Inflammatory macrophage treated with lipopolysaccharide for 1 hour (primary cell): ENCODE measurements around the gene RAP1GAP2.

Experiments used
- DNase-seq, 2 donors: peaks; one replicate each; pipeline ENCODE4 v3.0.0-alpha.2; 2020 to 2022

Gene RAP1GAP2

DNA sequence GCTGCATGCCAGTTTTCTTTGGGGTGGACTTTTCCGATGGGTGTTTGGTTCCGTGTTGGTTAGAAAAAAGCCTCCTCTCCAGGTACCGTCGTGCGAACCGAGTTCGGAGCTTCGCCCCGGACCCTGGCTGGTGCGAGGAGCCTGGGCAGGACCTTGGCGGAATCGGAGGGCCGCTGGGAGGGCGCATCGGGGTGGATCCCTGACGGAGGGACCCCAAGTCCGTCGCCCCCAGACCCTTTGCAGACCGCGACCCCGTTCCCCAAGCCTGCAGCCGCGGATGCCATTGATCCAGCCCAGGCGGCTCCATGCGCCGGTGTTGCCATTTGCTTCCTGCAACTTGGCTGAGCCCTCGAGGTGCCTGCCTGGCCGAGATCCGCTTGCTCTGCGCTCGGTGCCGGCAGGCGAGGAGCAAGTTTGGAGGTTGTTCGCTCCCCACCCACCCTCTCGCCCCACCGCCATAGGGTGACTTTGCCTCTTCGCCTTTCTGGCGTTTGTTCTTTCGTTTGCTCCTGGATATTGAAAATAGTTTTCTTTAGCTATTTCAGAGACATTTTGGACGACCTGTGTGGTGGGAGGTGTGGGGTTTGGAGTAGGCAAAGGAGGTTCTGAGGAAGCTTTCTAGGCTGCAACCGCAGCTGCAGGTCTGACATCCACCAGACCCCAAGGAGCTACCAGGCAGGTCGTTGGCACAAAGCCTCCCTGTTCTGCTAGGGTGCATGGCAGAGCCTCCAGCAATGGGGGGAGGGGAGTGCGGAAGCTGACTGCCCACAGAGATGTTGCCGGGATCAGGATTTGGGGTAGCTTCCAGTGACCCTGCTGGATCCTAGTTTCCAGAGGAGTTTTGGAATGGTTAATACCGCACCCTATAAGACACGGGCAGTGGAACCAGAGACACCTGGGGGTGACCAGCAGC lies 58.2 kb downstream of the RAP1GAP2 start:
- DNase-seq, result peak in 1 of 2 donors; percentile 2

DNA sequence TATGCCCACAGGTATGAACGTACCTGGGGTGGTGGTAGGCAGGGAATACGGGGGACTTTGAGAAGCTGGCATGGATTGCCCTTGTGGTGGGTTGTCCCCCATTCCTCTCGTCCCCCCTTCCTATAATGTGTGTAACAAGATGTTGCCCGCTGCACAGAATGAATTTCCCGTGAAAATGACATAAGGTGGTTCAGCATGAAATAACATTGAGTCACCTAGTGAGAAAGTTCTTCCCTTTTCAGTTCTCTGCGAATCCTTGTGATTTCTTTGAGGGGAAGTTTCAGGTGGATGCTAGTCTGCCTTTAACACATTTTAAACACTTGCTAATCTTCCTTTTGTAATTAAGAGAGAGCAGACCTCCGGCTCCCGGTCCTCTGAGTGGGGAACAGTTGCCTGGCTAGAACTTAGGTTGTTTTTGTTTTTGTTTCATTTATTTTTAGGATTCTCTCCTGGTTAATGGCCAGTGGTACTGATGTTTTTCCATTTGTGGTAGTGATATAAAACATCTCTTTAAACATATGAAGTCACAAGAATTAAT lies 58.9 kb downstream of the RAP1GAP2 start:
- DNase-seq, result no peak

DNA sequence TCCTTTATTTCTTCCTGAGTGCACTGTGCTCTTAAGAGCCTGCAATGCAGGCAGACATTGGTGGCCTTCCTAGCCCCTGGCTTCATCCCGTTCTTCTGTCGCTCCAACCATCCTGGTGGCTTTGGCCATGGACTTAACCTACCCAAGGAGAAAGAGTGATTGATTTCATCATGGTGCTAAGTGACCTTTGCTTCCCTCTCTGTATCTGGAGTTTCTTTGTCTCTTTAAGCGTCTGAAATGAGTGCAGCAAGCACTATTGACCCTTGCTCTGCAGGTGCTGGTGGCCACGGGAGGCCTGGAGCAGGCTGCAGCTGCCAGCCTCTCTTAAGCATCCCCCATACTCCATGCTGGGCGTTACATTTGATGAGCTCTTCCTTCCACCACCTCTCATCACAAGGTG lies 60.5 kb downstream of the RAP1GAP2 start:
- DNase-seq, result no peak

DNA sequence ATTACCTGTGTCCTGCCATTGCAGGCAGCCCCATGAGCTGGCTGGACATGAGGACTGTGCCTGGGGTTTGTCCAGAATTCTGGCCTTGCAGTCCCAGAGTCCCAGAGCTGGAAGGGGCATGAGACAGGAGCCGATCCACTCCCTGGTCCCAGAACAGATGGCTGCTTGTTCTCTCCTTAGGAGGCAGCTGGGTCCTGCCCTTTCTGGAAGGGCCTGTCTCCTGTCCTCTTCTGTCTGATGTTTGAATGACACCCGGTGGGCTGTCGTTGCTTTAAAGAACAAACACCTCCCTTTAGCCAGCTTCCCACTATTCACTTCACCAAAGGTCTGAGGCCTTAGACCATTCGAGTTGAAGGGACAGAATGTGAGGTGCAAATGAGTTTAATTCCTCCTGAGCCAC lies 63.8 kb downstream of the RAP1GAP2 start:
- no peak for DNase-seq

- no peak for DNase-seq
These were observed 64.6 kb downstream of the RAP1GAP2 start for GRCh38 chr17:2860883-2861282.

DNA sequence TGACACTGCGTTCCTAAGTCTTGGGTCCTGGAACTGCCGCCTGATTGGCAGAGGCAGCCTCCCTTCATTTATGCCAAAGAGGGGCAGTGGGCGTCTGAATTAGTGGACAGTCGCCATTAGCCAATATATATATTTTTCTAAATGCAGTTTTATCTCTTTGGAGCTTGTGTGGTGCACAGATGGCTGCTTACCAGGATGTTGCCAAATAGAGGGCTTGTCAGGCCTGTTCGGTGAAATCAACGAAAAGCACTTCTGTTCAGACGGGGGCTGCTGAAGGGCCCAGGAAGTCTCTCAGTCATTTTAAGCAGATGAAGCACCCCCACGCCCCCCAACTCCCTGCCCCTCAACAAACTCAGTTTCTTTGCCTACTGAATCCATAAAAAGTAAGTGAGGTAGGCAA lies 66.0 kb downstream of the RAP1GAP2 start:
- DNase-seq, result no peak

DNA sequence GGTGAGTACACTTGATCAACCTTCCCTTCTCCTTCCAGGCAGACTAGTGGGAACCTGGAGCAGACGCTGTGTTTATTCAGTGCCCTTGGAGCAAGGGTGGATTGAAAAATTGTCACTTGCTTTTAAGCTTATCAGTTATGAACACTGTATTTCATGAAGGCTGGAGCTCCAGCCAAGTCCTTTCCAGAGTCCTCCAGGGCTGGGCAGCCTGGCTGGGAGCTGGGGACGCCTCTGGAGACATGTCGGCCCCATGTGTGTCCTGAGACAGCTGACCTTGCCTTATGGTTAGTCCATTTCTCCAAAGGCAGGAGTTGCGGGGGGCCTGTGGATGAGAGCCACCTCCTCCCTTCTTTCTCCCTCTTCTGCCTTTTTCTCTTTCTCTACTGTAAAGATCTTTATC lies 67.0 kb downstream of the RAP1GAP2 start:
- no peak for DNase-seq

GRCh38 chr17:2865228-2865627 lies 69.0 kb downstream of the RAP1GAP2 start:
- DNase-seq, result no peak

GRCh38 chr17:2867441-2868424 lies 71.5 kb downstream of the RAP1GAP2 start:
- DNase-seq, result peak; percentile 11 to 29

GRCh38 chr17:2869604-2870003 lies 73.4 kb downstream of the RAP1GAP2 start:
- no peak for DNase-seq

DNA sequence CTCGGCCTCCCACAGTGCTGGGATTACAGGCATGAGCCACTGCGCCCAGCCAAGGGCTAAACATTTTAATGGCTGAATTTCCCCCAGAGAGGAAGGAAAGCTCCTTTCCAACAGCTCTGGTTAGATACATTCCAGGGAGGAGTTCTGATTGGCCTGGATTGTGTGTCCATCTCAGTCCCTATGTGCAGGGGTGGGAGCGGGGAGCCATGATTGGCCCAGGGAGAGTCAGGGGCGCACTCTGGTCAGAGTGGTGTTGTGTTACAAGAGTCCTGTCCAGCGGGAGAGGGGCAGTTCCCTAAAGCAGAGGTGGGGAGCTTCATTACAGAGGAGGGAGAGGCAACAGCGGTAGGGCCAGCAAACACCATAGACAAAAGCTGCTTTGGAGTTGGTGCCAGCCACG lies 75.0 kb downstream of the RAP1GAP2 start:
- no peak for DNase-seq

GRCh38 chr17:2871720-2872119 lies 75.5 kb downstream of the RAP1GAP2 start:
- no peak for DNase-seq

GRCh38 chr17:2872282-2872681 lies 76.0 kb downstream of the RAP1GAP2 start:
- DNase-seq, result no peak

- no peak for DNase-seq
These were observed 78.0 kb downstream of the RAP1GAP2 start for GRCh38 chr17:2874189-2874686.

- DNase-seq, result no peak
These were observed 79.4 kb downstream of the RAP1GAP2 start for GRCh38 chr17:2875608-2876007.

DNA sequence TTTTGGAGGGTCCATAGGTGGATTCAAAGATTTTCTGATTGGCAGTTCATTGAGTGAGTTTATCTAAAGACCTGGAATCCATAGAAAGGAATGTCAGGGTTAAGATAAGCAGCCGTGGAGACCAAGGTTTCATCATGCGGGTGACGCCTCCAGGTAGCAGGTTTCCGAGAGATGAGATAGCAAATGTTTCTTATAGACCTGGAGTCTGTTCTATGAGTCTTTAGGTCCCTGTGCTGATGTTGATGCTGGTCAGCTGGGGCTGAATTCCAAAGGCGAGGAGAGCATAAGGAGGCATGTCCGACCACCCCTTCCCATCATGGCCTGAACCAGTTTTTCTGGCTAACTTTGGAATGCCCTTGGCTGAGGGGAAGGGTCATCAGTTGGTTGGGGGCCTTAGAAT lies 80.2 kb downstream of the RAP1GAP2 start:
- DNase-seq, result no peak

GRCh38 chr17:2878751-2879254 lies 82.6 kb downstream of the RAP1GAP2 start:
- no peak for DNase-seq

DNA sequence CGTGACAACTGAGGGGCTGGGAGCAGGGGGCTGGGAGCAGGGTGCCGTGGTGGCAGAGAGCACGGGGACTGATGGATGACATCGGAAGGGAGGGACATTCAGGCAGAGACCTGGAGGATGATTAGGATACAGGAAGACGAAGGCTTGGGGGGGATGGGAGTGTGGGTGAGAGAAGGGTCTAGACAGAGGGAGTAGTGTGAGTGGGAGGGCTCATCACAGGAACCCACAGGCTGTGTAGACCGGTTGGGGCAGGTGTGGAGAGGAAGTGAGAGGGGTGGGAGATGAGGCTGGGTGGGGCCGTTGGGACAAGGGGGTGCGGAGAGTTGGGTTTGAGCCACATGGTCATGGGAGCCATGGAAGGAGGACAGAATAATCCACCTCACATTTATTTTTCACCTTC lies 83.8 kb downstream of the RAP1GAP2 start:
- no peak for DNase-seq

- no peak for DNase-seq
These were observed 85.1 kb downstream of the RAP1GAP2 start for GRCh38 chr17:2881295-2881694.

- DNase-seq, result no peak
These were observed 87.4 kb downstream of the RAP1GAP2 start for GRCh38 chr17:2883544-2884213.

GRCh38 chr17:2885733-2886132 lies 89.5 kb downstream of the RAP1GAP2 start:
- DNase-seq, result no peak

- no peak for DNase-seq
These were observed 92.1 kb downstream of the RAP1GAP2 start for GRCh38 chr17:2888326-2888725.
